NCI-H2171 (cell line): Measurements from ENCODE around the gene PIP4P1.

Experiments
- DNase-seq: peaks from one replicate; lab custom pipeline; 2025; lab: John Stamatoyannopoulos, UW

PIP4P1 gene

DNA sequence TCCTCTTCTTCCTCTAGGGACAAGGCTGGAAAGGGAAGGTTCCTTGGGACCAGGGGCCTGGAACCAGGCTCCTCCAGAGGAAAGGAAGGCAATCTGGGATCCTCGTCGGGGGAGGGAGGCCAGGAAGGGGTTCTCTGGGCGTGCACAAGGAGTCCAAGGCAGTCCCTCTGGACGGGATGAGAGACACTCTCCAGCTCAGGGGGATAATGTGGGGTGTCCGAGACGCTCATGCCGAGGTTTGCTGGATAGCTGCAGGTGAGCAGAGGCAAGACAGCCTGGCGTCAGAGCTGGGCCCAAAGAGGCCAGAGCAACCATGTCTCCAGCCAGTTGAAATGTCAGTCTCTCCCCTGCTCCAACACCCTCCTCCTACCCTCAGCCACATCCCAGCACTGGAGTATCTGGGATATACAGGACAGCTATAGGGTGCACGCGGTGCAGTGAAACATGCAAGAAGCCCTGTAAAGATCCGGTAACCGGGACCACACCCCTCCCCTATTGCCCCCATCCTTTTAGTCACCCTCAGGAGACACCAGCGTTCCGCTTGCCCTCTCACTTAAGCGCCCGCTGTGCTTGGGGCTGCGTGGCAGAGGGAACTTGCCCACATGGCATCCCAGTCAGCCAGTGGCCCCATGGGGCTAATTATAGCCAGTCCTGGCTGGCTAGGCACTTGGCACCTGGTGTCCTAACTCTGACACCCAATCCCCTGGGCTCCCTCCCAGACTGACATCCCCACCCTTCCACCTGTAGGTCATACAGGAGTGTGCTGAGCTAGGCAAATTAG, 25.5 kb downstream of the PIP4P1 start, which contains the start of gene KLHL33:
KLHL33 (minus strand) TSS at position 585 of the 781 bp plus-strand sequence; CDS start at position 230, 355 bp downstream.
- DNase-seq: peak; percentile 45

DNA sequence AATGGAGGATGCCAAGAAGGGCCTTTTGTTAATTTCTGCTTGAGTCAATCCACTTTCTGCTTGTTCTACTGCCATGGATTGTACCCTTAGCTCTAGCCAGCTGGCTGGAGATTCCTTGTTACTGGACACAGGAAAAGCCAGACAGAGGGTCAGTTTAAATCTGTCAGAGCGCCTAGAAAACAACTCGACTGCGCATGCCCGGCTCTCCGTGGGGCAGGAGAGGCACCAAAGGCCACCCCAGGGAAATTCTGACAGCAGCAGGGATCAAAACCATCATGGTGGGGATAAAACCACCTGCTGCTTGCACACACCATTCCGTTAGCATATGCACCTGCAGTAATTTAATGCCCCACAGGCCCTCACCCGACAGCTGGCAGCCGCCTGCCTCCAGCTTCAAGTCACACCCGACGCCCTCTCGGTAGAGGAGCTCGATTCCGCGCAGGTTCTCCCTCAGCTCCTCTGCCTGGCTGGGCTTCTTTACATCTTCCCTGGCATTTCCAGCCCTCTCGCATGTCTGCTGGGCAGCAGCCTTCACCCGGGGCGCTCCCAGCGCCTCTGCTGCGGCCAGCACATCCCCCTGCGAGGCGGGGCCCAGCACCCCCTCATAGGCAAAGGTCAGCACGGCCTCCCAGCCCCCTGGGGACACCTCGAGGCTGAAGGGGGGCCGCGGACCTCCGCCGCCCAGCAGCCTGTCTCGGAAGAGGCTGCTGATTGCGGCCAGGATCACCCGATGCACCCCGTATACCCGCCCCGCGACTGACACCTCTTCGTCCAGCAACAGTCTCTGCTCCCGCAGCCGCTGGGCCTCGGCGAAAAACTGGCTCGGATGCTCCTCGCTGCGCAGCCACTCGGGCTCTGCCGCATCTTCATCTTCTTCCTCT, 26.3 kb downstream of the PIP4P1 start:
- peak; percentile 88 for DNase-seq

DNA sequence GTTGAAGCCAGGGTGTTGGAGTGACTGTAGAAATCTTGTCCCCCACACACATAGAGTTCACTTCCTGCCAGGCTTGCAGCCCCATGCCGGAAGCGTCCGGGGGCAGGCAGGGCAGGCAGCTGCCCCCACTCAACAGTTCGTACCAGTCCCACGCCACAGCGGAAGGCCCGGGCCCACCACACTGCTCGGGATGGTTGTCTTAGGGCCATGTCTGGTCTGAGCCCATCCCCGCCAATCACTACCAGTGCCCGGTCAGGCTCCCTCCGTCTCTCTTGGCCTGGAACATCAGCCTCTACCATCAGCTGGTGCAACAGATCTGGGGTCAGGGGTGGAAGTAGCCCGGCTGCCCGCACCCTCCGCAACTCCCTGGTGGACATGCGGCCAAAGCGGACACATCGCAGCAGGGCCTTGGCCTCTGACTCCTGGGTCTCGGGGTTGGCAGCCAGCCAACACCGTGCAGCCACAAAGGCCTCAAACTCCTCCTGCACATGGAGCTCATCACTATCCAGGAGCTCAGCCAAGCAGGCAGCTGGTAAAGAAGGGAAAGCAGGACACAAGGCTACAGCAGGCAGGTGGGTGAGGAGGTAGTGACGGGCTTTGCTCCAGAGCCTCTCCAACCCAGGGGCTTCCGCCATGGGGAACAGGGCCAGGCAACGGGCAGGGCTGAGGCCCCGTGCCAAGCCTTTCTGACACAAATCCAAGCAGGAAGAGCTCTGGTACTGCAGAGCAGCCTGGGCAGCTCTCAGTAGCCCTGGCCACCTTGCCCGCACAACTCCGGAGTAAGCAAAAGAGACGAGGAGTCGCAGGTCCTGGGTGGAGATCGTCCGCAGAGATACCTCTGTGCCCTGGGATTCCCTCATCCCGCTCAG, 31.2 kb downstream of the PIP4P1 start:
- DNase-seq: no peak

DNA sequence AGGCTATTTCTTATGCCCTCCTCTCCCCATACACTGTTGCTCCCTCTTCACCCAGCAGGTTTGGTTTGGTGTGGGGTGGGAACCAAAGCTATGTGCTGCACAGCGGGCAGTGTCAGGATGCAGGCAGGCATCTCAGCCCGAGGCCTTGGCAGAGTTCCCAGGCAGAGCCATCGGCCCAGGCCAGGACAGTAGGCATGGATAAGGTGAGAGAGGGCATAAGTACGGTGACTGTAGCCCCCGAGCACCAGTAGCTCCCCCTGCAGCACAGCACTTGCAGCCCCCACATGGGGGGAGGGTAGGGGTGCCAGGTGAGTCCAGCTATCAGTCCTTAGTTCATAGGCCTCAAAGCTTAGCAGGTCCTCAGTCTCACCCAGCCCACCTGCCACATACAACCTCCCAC, 32.4 kb downstream of the PIP4P1 start:
- no peak for DNase-seq

DNA sequence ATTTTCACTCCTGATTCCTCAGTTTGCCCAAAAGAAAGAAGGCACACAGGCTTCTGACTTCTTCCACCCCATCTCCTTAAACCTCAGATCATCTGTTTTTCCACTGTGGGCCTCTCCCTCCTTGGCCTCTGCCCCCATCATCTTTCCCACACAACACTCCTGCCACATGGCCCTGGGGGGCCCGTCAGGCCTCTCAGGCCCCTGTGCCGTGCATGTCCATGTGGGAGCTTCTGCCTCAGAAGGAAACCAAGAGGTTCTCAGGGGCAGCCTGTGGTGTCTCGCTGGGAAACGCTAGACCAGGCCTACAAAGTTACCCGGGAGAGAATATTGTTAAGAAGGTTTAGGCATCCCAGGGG, 33.2 kb downstream of the PIP4P1 start:
- no peak for DNase-seq

DNA sequence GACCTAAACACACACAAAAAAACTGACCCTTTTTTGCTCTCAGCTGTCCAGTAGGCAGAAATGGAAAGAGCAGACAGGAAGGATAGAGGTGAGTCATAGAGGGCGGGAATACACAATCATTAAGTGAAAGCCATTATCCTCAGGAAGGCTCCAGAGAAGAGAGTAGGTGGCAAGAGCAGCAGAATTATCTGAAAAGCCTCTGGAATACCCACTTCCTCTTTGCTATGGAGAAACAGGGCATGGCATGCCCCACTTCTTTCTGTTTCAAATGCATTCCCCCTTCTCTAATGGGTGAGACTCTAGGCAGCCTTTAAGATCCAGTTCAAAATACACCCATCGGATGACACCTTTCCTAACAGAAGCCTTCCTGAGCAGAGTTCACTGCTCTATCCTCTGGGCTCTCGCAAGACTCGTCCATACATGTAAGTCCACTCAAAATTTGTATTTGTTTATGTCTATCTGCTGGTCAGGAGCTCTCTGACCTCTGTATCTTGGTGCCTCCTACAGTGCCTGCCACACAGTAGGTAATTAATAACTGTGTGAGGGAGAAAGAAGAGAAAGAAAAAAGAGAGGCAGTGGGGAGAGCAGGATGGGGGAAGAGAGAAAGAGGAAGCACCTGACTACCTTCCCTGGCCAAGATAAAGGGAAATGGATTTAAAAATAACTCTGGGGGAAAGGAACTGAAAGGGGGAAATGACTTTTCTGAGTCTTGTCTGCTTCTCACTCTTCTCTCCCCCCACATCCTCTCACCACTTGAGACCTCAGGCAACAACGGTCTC, 33.8 kb downstream of the PIP4P1 start:
- no peak for DNase-seq

DNA sequence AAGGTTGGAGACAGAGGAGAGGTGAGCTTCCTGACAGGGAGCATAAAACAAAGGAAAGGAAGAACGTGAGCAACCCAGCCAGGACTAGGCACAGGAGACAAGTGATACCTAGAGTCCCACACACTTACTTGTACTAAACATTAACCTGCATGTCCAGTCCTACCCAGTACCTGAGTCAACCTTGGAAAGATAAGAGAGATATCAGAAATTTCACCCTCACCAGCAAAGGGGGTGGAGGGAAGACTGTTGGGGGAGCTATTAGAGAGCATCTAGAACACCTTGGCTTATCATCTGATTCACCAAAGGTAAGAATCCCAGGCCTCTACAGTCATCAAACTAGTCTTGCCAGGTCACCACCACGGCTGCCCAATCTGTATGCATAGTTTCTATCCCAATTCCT, 36.4 kb downstream of the PIP4P1 start:
- DNase-seq: no peak

DNA sequence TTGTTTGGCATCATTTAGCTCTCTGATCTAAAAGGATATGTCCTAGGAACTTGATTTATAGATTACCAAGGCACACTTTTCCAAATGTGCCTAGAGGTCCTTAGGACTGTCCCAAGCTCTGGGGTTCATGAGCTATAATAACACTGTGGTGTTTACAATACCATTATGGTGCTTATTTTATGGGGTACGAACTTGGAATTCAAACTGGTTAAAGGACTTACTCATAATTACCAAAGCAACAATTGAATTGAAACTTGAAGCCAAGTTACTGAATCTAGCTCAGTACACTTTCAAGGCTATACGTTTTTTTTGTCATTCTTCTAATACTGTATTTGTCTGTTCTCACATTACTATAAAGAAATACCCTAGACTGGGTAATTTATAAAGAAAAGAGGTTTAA, 38.3 kb downstream of the PIP4P1 start:
- no peak for DNase-seq

DNA sequence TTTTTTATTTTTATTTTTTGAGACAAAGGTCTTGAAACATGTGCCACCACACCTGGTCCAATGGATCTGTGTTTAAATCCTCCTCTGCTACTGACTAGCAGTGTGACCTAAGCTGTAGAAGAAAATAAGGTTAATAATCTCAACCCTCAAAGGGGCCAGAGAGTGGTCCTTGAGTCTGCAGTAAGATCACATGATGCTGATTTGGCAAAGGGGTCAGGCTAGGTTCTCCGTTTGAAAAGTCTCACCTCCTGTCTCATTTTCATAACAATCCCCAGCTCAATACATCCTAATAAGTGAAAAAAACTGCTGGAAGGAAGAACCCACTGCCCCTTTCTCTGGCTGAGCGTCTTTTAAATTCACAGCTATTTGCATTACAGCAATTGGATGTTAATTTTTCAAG, 40.0 kb downstream of the PIP4P1 start:
- no peak for DNase-seq

DNA sequence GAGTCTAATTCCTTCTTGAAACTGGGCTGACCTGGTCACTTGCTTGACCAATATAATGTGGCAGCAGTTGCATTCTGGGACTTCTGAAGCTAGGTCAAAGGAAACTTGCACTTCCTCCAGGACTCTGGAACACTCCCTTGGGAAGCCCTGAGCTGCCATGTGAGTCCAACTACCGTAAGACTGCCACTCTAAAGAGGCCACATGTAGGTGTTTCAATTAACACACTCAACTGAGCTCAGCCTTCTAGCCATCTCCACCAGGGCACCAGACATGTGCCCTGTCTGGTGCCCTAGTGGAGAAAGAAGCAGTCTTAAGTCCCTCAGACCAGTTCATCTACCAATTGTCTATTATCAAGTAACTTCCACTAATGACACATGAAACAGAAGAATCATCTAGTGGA, 41.8 kb downstream of the PIP4P1 start:
- no peak for DNase-seq

DNA sequence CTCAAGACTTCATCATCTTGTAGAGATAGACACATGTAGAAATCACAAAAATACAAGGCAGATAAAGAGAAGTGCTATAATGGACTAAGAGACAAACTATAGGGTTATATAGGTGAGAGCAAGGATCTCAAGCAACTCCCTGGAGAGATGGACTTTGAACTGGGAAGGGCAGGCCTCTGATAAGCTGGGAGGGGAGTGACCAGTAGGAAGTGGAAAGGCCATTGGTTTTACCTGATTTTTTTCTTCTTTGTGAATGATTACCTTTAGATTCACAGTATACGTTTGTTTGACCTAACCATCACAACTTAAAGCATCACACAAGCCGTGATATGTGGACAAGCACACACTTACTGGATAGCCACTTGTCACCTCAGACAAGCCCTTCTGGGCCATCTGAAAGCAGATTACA, 42.7 kb downstream of the PIP4P1 start:
- DNase-seq: no peak

DNA sequence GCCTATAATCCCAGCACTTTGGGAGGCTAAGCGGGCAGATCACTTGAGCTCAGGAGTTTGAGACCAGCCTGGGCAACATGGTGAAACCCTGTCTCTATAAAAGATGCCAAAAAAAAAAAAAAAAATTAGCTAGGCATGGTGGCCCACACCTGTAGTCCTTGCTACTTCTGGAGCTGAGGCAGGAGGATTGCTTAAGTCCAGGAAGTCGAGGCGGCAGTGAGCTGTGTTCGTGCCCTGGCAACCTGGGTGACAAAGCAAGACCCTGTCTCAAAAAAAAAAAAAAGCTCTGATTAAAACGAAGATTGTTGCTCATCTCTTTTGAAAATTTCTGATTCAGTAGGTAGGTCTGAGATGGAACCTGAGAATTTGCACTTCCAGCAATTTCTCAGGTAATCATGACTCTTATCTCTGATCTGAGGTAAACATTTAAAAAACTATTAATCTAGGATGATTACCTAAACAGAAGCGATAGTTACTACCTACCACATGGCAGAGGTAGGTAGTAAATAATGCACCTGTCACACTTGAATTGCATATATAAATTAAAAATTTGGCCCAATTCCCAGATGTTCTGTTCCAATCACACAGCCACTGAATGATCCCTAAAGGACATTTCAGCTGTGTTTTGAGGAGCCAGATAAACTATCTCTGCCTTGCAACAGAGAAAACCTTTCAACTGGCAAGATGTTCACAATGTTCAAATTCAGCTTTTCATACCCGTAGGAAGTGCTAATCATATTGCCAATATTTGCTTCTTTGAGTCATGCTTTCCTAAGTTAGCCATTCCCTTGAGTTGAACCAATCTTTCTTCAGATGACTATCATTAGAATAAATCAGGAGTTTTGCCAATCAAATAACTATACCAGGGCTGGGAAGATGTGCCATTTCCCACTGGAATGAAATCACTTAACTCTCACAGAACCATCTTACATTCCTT, 43.7 kb downstream of the PIP4P1 start:
- peak; percentile 13 for DNase-seq

DNA sequence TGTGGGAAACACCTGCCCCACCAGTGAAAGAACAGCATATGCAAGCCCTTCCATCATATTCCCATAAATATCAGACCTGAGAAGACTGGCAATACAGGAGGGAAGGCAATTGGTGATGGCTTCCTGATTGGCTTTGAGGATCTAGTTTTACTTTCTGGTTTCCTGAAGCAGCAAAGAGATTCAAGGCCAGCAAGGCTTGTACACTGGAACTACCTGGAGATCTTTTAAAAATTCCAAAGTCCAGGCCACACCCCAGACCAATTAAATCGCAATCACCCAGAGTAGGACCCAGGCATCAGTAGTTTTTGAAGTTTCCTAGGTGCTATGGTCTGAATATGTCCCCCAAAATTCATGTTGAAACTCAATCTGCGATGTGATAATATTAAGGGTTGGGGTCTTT, 45.0 kb downstream of the PIP4P1 start:
- DNase-seq: no peak

DNA sequence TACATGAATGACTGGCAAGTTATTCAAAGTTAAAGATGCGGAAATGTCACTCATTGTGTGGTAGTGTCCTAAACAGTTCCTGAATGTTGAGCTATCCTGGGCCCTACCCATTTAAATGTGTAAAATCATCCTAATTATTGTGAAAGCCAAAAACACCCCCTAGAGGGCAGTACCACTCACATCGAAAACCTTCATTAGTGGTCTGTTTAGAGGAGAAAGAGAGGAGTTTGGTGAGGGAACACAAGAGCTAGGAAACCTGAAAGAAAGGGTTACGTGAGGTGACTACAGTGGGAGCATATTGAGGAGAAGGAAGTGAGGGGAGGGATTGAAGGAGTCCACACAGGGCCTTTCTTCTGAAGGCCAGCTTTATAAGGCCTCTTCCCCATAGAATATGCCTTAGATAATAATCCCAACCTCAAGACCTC, 45.4 kb downstream of the PIP4P1 start:
- peak; percentile 12 for DNase-seq

DNA sequence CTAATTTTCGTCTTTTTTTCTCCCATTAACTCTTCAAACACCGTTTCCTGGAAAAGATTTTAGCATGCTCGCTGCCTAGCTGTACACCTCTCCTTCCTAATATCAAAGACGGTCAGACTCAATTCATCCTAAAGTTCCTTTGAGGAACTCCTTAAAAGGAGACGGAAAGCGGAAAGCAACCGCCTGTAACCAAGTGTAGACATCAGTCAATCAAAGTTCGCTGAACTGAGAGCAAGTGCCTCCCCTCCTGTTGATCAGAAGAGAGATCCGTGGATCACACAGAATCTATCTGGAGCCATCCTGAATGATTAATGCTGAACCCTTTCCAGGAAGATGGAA, 47.5 kb downstream of the PIP4P1 start:
- peak; percentile 5 for DNase-seq

DNA sequence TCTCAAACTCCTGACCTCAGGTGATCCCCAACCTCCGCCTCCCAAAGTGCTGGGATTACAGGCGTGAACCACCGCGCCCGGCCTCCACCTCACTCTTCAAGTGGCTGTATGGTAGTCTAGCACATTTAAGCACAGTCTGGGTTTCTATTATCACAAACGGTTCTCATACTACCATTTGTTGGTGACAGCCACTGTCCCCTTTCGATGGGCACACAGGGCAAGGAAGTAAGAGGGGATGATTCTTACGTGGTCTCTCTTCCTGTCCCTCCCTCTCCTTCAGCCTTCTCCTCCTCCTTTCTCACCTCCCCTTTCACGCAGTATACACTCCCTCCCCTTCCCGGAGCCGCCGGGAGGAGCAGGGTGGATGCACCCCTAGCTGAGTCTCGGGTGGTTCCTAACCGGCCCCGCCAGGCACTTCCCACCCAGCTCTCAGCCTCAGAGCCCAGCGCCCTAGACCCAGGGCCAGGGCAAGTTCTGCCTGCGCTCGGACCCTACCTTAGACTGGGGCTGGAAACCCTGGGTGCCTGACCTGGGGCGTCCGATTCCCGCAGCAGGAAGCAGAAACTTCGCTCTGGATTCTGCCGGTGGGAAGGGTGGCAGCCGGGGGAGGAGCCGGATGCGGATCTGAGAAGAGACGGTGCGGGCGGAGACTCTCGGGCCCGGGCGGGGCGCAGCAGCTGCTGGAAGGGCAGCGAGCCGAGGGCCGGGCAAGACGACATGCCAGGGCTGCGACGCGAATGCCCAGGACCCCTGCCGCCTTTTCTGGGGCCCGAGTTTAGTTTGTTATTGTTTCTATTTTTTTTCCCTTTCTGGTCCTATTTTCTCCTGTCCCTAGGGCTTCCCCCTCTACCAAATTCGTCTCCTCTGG, 48.1 kb downstream of the PIP4P1 start, which contains the start of gene TEP1:
TEP1 (minus strand) TSS at position 626 of the 868 bp plus-strand sequence. CDS start 5,062 bp downstream, outside the sequence.
- DNase-seq: peak; percentile 91

DNA sequence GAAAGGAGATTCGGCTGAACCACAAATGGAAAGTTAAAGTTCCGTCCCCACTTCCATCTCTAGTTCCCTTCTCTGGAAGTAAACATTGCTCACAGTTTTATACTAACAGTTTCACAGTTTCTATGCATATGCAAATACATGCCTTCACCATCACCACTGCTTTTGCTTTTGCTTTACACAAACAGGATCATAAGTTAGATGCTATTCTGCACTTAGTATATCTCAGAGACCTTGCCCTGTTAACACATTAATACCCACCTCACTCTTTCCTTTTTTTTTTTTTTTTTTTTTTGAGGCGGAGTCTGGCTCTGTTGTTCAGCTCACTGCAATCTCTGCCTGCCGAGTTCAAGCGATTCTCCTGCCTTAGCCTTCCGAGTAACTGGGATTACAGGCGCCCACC, 48.8 kb downstream of the PIP4P1 start:
- no peak for DNase-seq

DNA sequence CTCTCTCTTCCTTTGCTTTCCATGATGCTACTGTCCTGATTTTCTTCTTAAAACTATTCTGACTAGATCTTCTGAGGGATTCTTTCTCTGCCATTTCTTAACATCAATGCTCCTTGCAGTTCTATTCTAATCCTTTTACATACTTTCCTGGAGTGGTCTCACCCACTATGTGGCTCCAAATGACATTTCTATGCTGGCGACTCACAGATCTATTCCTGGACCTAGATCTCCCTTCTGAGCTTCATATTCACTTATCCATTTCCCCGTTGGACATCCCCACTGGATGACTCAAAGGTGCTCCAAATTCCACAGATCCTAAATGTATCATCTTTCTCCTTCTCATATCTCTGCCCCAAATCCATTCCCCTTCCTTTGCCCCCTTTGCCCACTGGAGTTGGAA, 52.0 kb downstream of the PIP4P1 start:
- DNase-seq: no peak
